GM12892 (cell line): Measurements from ENCODE around the gene SLC25A27.

Source experiments
- POLR2A ChIP-seq: IDR thresholded peaks from 2 replicates; pipeline ENCODE4 v1.6.1; 2011; ENCODE audit warnings: low read depth, low read length, control low read depth
- POLR2AphosphoS5 ChIP-seq: IDR thresholded peaks from 2 replicates; pipeline ENCODE4 v1.6.1; 2011; ENCODE audit warnings: low read depth, low read length, control low read depth

- TF ChIP-seq POLR2A (no peak), POLR2AphosphoS5 (no peak)
These were observed 41.8 kb upstream of the SLC25A27 start for GRCh38 chr6:46610862-46611553.
